Measurements from ENCODE around the gene BAZ1A. TPM values are rescaled to one million over a fixed set of nuclear protein-coding genes. Genes with fewer than 3 reads are reported as not detected.

The BAZ1A gene
- total and polyA plus RNA-seq, 9 of the 15 experiments (the other 6 are each of a cell fraction or from before 2014, with no cell fraction given), result 22.0 to 71.2 (median 39.1) TPM

DNA sequence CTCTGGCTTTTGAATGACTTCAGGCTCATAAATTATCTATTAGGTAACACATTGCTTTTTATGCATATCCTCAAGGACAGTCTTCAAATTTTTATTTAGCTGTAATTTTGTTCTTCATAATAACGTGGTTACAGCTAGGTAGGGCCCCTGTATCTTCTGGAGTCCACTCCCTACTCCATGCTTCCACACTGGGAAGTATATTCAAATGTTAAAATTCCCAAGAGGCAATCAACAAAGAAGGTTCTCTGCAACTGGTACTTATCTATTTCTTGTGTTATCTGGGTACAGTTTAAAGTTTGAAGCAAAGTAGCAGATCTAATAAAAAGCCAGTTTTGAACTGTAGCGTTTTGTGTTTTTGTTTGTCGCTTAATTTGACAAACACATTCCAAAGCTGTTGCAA is 20.1 kb upstream of the BAZ1A start:
- Histone ChIP-seq H2AFZ (ENCODE audit: low read depth, low read length) (no peak overlapping the region), H3K4me1 (replicated peaks in 1 of 2; ENCODE audit: control insufficient read depth in 2 of 2, insufficient read depth in 2 of 2, low read length in 2 of 2) (no peaks in the 10 kb centered on the region), H3K36me3 (ENCODE audit: control insufficient read depth, insufficient read depth, low read length) (no peaks in the 10 kb centered on the region), H3K79me2 (ENCODE audit: control insufficient read depth, insufficient read depth, low read length) (no peaks in the 10 kb centered on the region), H4K20me1 (replicated peaks; ENCODE audit: control insufficient read depth, insufficient read depth, low read length) (no peaks in the 10 kb centered on the region), H3K27ac (ENCODE audit: extremely low read depth, low read depth, low read length) (no peak overlapping the region), H3K9me3 (replicated peaks; ENCODE audit: control insufficient read depth, insufficient read depth, low read depth, low read length) (no peaks in the 10 kb centered on the region), H3K4me2 (ENCODE audit: insufficient read depth, low read length) (no peak overlapping the region), H3K9me1 (ENCODE audit: control insufficient read depth, insufficient read depth, low read length) (no peaks in the 10 kb centered on the region), H3K9ac (ENCODE audit: insufficient read depth in 1 of 2, low read depth in 2 of 2, low read length in 2 of 2) (no peak overlapping the region), H3K4me3 (no peak overlapping the region), H3K27me3 (ENCODE audit: control insufficient read depth in 2 of 2, insufficient read depth in 2 of 2, low read length in 2 of 2) (no peaks in the 10 kb centered on the region)
- no peak for DNase-seq (ENCODE audit: extremely low read depth in 1 of 4, low spot score in 3 of 4)
- no peak for TF ChIP-seq MTA1 (IDR thresholded peaks at IDR 0.05; ENCODE audit: borderline replicate concordance)
- no peak for TF ChIP-seq PHTF2 (CRISPR knock-in tag; IDR thresholded peaks at IDR 0.05)
- TF ChIP-seq SP1 (CRISPR knock-in tag; IDR thresholded peaks at IDR 0.05), result no peak
- TF ChIP-seq ZNF41 (CRISPR knock-in tag; conservative IDR thresholded peaks at IDR 0.05), result no peak
- TF ChIP-seq CREBBP (IDR thresholded peaks at IDR 0.05; ENCODE audit: low read depth, low read length), result no peak
- no peak for TF ChIP-seq ZNF197 (CRISPR knock-in tag; IDR thresholded peaks at IDR 0.05; ENCODE audit: low read depth)
- no peak for TF ChIP-seq CBX3 (IDR thresholded peaks at IDR 0.05; ENCODE audit: borderline replicate concordance in 1 of 2, low read length in 2 of 2)
- TF ChIP-seq, protein P1, sequence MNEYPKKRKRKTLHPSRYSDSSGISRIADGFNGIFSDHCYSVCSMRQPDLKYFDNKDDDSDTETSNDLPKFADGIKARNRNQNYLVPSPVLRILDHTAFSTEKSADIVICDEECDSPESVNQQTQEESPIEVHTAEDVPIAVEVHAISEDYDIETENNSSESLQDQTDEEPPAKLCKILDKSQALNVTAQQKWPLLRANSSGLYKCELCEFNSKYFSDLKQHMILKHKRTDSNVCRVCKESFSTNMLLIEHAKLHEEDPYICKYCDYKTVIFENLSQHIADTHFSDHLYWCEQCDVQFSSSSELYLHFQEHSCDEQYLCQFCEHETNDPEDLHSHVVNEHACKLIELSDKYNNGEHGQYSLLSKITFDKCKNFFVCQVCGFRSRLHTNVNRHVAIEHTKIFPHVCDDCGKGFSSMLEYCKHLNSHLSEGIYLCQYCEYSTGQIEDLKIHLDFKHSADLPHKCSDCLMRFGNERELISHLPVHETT (CRISPR knock-in tag; conservative IDR thresholded peaks at IDR 0.05 in 1 of 2, IDR thresholded peaks at IDR 0.05 in 1 of 2), result no peak
- TF ChIP-seq ZNF780A (CRISPR knock-in tag; IDR thresholded peaks at IDR 0.05), result no peak
- TF ChIP-seq MXI1 (IDR thresholded peaks at IDR 0.05; ENCODE audit: low read depth, low read length), result no peak
- TF ChIP-seq CC2D1A (IDR thresholded peaks at IDR 0.05), result no peak
- POLR2A ChIA-PET, result interaction anchor here (1.3 kb wide), 1 partner anchor 34 kb away, joined by 3 read pairs; no protein-coding TSS in a partner anchor
- WGBS (ENCODE audit: insufficient coverage, low coverage, missing lambda C conversion rate), result 46% methylated on average over 3 of the region's 3 CpGs
- peak; percentile 37 for FAIRE-seq
- in situ Hi-C loops (cut with MboI) (no loop called here), intact Hi-C loops (cut with micrococcal nuclease) (no loop called here)
- no peak for ATAC-seq
- CTCF ChIA-PET (ENCODE audit: low intra/inter-chr PET ratio), result no interaction called here
- no TSS peak for BruUV-seq (replicated peaks)
